ENCODE data around the gene MICAL2.

DNA sequence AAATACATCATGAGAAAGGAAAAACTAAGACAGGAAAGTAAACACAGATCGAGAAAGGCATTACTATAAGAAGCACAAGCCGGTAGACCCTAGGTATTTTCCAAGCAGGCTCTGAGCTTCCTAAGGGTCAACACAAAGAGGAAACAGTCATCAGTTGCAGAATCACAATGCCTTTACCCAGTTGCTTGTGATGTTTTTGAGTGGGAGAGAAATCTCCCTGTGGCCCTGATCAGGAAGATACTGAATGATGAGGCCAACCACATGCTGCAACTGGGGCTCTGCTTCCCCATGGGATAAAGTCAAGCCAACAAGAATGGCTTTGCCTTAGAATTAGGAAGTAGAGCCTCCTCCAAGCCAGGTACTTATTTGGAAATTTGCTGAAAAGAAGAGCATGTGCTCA lies 132.6 kb downstream of the MICAL2 start:
- TF ChIP-seq, protein P1, sequence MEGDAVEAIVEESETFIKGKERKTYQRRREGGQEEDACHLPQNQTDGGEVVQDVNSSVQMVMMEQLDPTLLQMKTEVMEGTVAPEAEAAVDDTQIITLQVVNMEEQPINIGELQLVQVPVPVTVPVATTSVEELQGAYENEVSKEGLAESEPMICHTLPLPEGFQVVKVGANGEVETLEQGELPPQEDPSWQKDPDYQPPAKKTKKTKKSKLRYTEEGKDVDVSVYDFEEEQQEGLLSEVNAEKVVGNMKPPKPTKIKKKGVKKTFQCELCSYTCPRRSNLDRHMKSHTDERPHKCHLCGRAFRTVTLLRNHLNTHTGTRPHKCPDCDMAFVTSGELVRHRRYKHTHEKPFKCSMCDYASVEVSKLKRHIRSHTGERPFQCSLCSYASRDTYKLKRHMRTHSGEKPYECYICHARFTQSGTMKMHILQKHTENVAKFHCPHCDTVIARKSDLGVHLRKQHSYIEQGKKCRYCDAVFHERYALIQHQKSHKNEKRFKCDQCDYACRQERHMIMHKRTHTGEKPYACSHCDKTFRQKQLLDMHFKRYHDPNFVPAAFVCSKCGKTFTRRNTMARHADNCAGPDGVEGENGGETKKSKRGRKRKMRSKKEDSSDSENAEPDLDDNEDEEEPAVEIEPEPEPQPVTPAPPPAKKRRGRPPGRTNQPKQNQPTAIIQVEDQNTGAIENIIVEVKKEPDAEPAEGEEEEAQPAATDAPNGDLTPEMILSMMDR (IDR thresholded peaks at IDR 0.05), result no peak
- no peak for TF ChIP-seq POLR2A (IDR thresholded peaks at IDR 0.05)

All from thyroid gland (tissue), 4 donors.